Fibroblast of lung (primary cell): ENCODE results near the gene CC2D1A.

Experiments
- CTCF ChIP-seq, 2 donors: IDR thresholded peaks in 1 of 2; conservative IDR thresholded peaks in 1 of 2; 1 replicate in 1 of 2; 2 replicates in 1 of 2; pipeline ENCODE4 v1.5.1; 2011 to 2012; ENCODE audit warnings: low read length in 2 of 2, control low read depth in 1 of 2, inconsistent platforms in 1 of 2, low read depth in 1 of 2, mild to moderate bottlenecking in 1 of 2
- EZH2 ChIP-seq: IDR thresholded peaks from 2 replicates; pipeline ENCODE4 v1.5.1; 2012; ENCODE audit warnings: low read length, control low read depth, mild to moderate bottlenecking; ENCODE audit errors: missing control alignments

DNA sequence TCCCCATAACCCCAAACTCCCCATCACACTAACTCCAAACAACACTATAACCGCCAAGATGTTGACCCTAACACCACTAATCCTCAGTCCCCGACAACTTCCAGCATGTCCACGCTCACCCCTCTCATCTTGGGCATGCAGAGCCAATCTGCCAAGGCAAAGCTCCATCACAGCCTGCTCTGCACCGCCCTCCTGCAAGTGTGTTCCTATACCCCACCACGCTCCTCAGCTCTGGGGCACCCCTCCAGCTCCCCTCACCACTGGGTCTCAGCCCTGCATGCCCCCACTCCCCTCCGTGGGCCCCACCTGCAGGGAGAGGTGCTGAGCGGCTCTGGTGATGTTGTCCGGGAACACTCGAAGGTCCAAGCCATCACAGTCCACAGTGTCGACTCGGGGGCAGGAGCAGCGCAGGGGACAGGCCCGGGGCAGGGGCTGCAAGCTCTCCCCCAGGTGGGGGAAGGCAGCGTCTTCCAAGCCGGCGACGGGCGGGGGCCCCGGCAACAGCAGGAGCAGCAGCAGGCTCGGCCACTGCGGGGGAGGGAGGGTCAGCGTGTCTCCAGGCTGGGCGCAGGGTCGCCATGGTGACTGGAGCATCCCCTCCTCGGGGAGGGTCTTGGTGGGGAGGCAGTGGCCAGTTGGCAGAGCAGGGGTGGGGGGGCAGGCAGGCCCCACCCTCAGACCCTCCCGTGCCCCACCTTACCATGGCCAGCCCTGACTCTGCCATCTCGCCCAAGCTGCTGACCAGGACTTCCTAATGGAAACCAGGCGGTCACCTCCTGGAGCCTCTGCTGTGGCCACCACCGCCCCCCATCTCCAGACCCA, 31.7 kb downstream of the CC2D1A start:
- TF ChIP-seq CTCF (conservative IDR thresholded peaks at IDR 0.05 in 1 of 2, IDR thresholded peaks at IDR 0.05 in 1 of 2; ENCODE audit: low read depth in 1 of 2, low read length in 2 of 2) (no peak), EZH2 (no peak)
